ENCODE results near the gene ANKRD36C. TPM values are rescaled to one million over a fixed set of nuclear protein-coding genes. Genes with fewer than 3 reads are reported as not detected.
"Not testable (repeated sequence)": the region's sequence is repeated elsewhere in the genome, so short reads cannot be mapped to it uniquely, and the experiment has no call there.

ANKRD36C gene
- total and polyA plus RNA-seq, 2 donors = 5.2 to 40.9 TPM

GRCh38 chr2:95834077-95835013 lies 157.3 kb downstream of the ANKRD36C start:
- not testable (repeated sequence) for DNase-seq (ENCODE audit: low read depth in 6 of 9, low spot score in 9 of 9); H3K4me3 ChIP-seq (ENCODE audit: low read length in 2 of 2); H3K27me3 ChIP-seq (ENCODE audit: control insufficient read depth in 2 of 2, insufficient read depth in 1 of 2, low read length in 1 of 2); H3K4me1 ChIP-seq (ENCODE audit: control insufficient read depth in 2 of 2, insufficient read depth in 2 of 2, low read length in 2 of 2); H3K27ac ChIP-seq (ENCODE audit: low read depth in 1 of 2, low read length in 1 of 2)
- Histone ChIP-seq H3K36me3 (ENCODE audit: control insufficient read depth in 2 of 2, insufficient read depth in 2 of 2, low read length in 1 of 2) (peaks cover 23 to 51% of the 10 kb centered on the region in 2 donors), H3K9me3 (ENCODE audit: control insufficient read depth in 2 of 2, insufficient read depth in 1 of 2, low read length in 1 of 2) (peaks cover 0 to 18% of the 10 kb centered on the region in 2 donors)
- 98% methylated on average over 12 of the region's 12 CpGs for WGBS

- not testable (repeated sequence) for H3K27me3 ChIP-seq (ENCODE audit: control insufficient read depth in 2 of 2, insufficient read depth in 1 of 2, low read length in 1 of 2); H3K27ac ChIP-seq (ENCODE audit: low read depth in 1 of 2, low read length in 1 of 2); H3K4me1 ChIP-seq (ENCODE audit: control insufficient read depth in 2 of 2, insufficient read depth in 2 of 2, low read length in 2 of 2); DNase-seq (ENCODE audit: low read depth in 6 of 9, low spot score in 9 of 9); H3K36me3 ChIP-seq (ENCODE audit: control insufficient read depth in 2 of 2, insufficient read depth in 2 of 2, low read length in 1 of 2); H3K4me3 ChIP-seq (ENCODE audit: low read length in 2 of 2)
- WGBS = 96% methylated on average over 2 of the region's 3 CpGs
- H3K9me3 ChIP-seq (ENCODE audit: control insufficient read depth in 2 of 2, insufficient read depth in 1 of 2, low read length in 1 of 2) = peaks cover 2 to 26% of the 10 kb centered on the region in 2 donors
These were observed 167.4 kb downstream of the ANKRD36C start for GRCh38 chr2:95824218-95824617.

GRCh38 chr2:95817521-95817920 lies 174.1 kb downstream of the ANKRD36C start:
- H3K9me3 ChIP-seq (ENCODE audit: control insufficient read depth in 2 of 2, insufficient read depth in 1 of 2, low read length in 1 of 2); H3K27ac ChIP-seq (ENCODE audit: low read depth in 1 of 2, low read length in 1 of 2); H3K27me3 ChIP-seq (ENCODE audit: control insufficient read depth in 2 of 2, insufficient read depth in 1 of 2, low read length in 1 of 2); H3K4me3 ChIP-seq (ENCODE audit: low read length in 2 of 2); H3K4me1 ChIP-seq (ENCODE audit: control insufficient read depth in 2 of 2, insufficient read depth in 2 of 2, low read length in 2 of 2); H3K36me3 ChIP-seq (ENCODE audit: control insufficient read depth in 2 of 2, insufficient read depth in 2 of 2, low read length in 1 of 2); DNase-seq (ENCODE audit: low read depth in 6 of 9, low spot score in 9 of 9): not testable (repeated sequence)
- WGBS = 98% methylated on average over 2 of the region's 2 CpGs

GRCh38 chr2:95813311-95813710 lies 178.3 kb downstream of the ANKRD36C start:
- not testable (repeated sequence) for H3K9me3 ChIP-seq (ENCODE audit: control insufficient read depth in 2 of 2, insufficient read depth in 1 of 2, low read length in 1 of 2); H3K36me3 ChIP-seq (ENCODE audit: control insufficient read depth in 2 of 2, insufficient read depth in 2 of 2, low read length in 1 of 2); H3K27me3 ChIP-seq (ENCODE audit: control insufficient read depth in 2 of 2, insufficient read depth in 1 of 2, low read length in 1 of 2); H3K4me1 ChIP-seq (ENCODE audit: control insufficient read depth in 2 of 2, insufficient read depth in 2 of 2, low read length in 2 of 2); H3K27ac ChIP-seq (ENCODE audit: low read depth in 1 of 2, low read length in 1 of 2); H3K4me3 ChIP-seq (ENCODE audit: low read length in 2 of 2); DNase-seq (ENCODE audit: low read depth in 6 of 9, low spot score in 9 of 9)
- 98% methylated on average over 1 of the region's 1 CpG for WGBS

- H3K27me3 ChIP-seq (ENCODE audit: control insufficient read depth in 2 of 2, insufficient read depth in 1 of 2, low read length in 1 of 2) = no peaks in the 10 kb centered on the region
- 98% methylated on average over 14 of the region's 14 CpGs for WGBS
These were observed 191.7 kb downstream of the ANKRD36C start for GRCh38 chr2:95799892-95800291.

GRCh38 chr2:95799147-95799889 lies 192.3 kb downstream of the ANKRD36C start:
- not testable (repeated sequence) for H3K27me3 ChIP-seq (ENCODE audit: control insufficient read depth in 2 of 2, insufficient read depth in 1 of 2, low read length in 1 of 2); H3K4me3 ChIP-seq (ENCODE audit: low read length in 2 of 2); H3K9me3 ChIP-seq (ENCODE audit: control insufficient read depth in 2 of 2, insufficient read depth in 1 of 2, low read length in 1 of 2); H3K27ac ChIP-seq (ENCODE audit: low read depth in 1 of 2, low read length in 1 of 2); H3K4me1 ChIP-seq (ENCODE audit: control insufficient read depth in 2 of 2, insufficient read depth in 2 of 2, low read length in 2 of 2); H3K36me3 ChIP-seq (ENCODE audit: control insufficient read depth in 2 of 2, insufficient read depth in 2 of 2, low read length in 1 of 2); DNase-seq (ENCODE audit: low read depth in 6 of 9, low spot score in 9 of 9)
- WGBS = 97% methylated on average over 13 of the region's 13 CpGs

More at GRCh38 chr2:95799892-95800291, 191.7 kb downstream of the ANKRD36C start:
- H3K36me3 ChIP-seq (ENCODE audit: control insufficient read depth in 2 of 2, insufficient read depth in 2 of 2, low read length in 1 of 2) = no peaks in the 10 kb centered on the region
- H3K27ac ChIP-seq (ENCODE audit: low read depth in 1 of 2, low read length in 1 of 2) = no peak overlapping the region
- DNase-seq (ENCODE audit: low read depth in 6 of 9, low spot score in 9 of 9) = no peak
- H3K9me3 ChIP-seq (ENCODE audit: control insufficient read depth in 2 of 2, insufficient read depth in 1 of 2, low read length in 1 of 2) = peaks cover 0 to 3% of the 10 kb centered on the region in 2 donors
- no peak overlapping the region for H3K4me3 ChIP-seq (ENCODE audit: low read length in 2 of 2)
- no peaks in the 10 kb centered on the region for H3K4me1 ChIP-seq (ENCODE audit: control insufficient read depth in 2 of 2, insufficient read depth in 2 of 2, low read length in 2 of 2)

GRCh38 chr2:95796249-95797099 lies 195.2 kb downstream of the ANKRD36C start:
- not testable (repeated sequence) for DNase-seq (ENCODE audit: low read depth in 6 of 9, low spot score in 9 of 9); H3K4me3 ChIP-seq (ENCODE audit: low read length in 2 of 2); H3K36me3 ChIP-seq (ENCODE audit: control insufficient read depth in 2 of 2, insufficient read depth in 2 of 2, low read length in 1 of 2); H3K27ac ChIP-seq (ENCODE audit: low read depth in 1 of 2, low read length in 1 of 2); H3K9me3 ChIP-seq (ENCODE audit: control insufficient read depth in 2 of 2, insufficient read depth in 1 of 2, low read length in 1 of 2); H3K4me1 ChIP-seq (ENCODE audit: control insufficient read depth in 2 of 2, insufficient read depth in 2 of 2, low read length in 2 of 2); H3K27me3 ChIP-seq (ENCODE audit: control insufficient read depth in 2 of 2, insufficient read depth in 1 of 2, low read length in 1 of 2)
- WGBS = no CpG with 5 or more reads among the region's 18 CpGs

- WGBS = 100% methylated on average over 1 of the region's 5 CpGs
- H3K9me3 ChIP-seq (ENCODE audit: control insufficient read depth in 2 of 2, insufficient read depth in 1 of 2, low read length in 1 of 2); H3K4me1 ChIP-seq (ENCODE audit: control insufficient read depth in 2 of 2, insufficient read depth in 2 of 2, low read length in 2 of 2); DNase-seq (ENCODE audit: low read depth in 6 of 9, low spot score in 9 of 9); H3K4me3 ChIP-seq (ENCODE audit: low read length in 2 of 2); H3K36me3 ChIP-seq (ENCODE audit: control insufficient read depth in 2 of 2, insufficient read depth in 2 of 2, low read length in 1 of 2); H3K27me3 ChIP-seq (ENCODE audit: control insufficient read depth in 2 of 2, insufficient read depth in 1 of 2, low read length in 1 of 2); H3K27ac ChIP-seq (ENCODE audit: low read depth in 1 of 2, low read length in 1 of 2): not testable (repeated sequence)
These were observed 197.7 kb downstream of the ANKRD36C start for GRCh38 chr2:95793970-95794369.

Data from thymus (tissue), 11 donors.